NCI-H1694 treated with DMSO at 0.1 percent for 48 hours (cell line): ENCODE results near the gene TPRG1L.
A peak's percentile ranks its signal among the peaks of the same experiment; 100 is the strongest.

ENCODE experiments used
- DNase-seq: peaks from one replicate; lab custom pipeline; 2025; lab: John Stamatoyannopoulos, UW

The TPRG1L gene

GRCh38 chr1:3593745-3594144, 31.1 kb upstream of the TPRG1L start:
- DNase-seq = no peak

GRCh38 chr1:3594706-3595377, 30.0 kb upstream of the TPRG1L start:
- no peak for DNase-seq

- DNase-seq = no peak
Observed at GRCh38 chr1:3595949-3596348, 28.9 kb upstream of the TPRG1L start.

GRCh38 chr1:3596663-3597598, 27.9 kb upstream of the TPRG1L start:
- no peak for DNase-seq

- DNase-seq = no peak
Observed at GRCh38 chr1:3597599-3597964, 27.2 kb upstream of the TPRG1L start.

- no peak for DNase-seq
Observed at GRCh38 chr1:3598051-3598491, 26.7 kb upstream of the TPRG1L start.

GRCh38 chr1:3598522-3599285, 26.1 kb upstream of the TPRG1L start:
- no peak for DNase-seq

- DNase-seq = no peak
Observed at GRCh38 chr1:3599286-3599811, 25.5 kb upstream of the TPRG1L start.

- no peak for DNase-seq
Observed at GRCh38 chr1:3599816-3600215, 25.0 kb upstream of the TPRG1L start.

GRCh38 chr1:3600354-3600753, 24.5 kb upstream of the TPRG1L start:
- DNase-seq = no peak

- no peak for DNase-seq
Observed at GRCh38 chr1:3601743-3602142, 23.1 kb upstream of the TPRG1L start.

- no peak for DNase-seq
Observed at GRCh38 chr1:3602375-3602774, 22.4 kb upstream of the TPRG1L start.

- no peak for DNase-seq
Observed at GRCh38 chr1:3603156-3603555, 21.7 kb upstream of the TPRG1L start.

- DNase-seq = no peak
Observed at GRCh38 chr1:3603571-3604467, 21.0 kb upstream of the TPRG1L start.

- no peak for DNase-seq
Observed at GRCh38 chr1:3604468-3604974, 20.3 kb upstream of the TPRG1L start.

- no peak for DNase-seq
Observed at GRCh38 chr1:3604997-3605823, 19.6 kb upstream of the TPRG1L start.

- DNase-seq = no peak
Observed at GRCh38 chr1:3606779-3607702, 17.8 kb upstream of the TPRG1L start.

- peak; percentile 73 for DNase-seq
Observed at GRCh38 chr1:3607703-3608065, 17.1 kb upstream of the TPRG1L start.

GRCh38 chr1:3608154-3608553, 16.7 kb upstream of the TPRG1L start:
- no peak for DNase-seq
